Activated T-cell treated with anti-CD3 and anti-CD28 coated beads for 24 hours (primary cell): ENCODE measurements around the gene MACROD2.

Experiments
- DNase-seq: peaks from one replicate; pipeline ENCODE4 v3.0.0-alpha.2; 2020; ENCODE audit warnings: low read depth

Gene MACROD2

GRCh38 chr20:16028923-16029322 lies 2033.6 kb downstream of the MACROD2 start:
- no peak for DNase-seq

DNA sequence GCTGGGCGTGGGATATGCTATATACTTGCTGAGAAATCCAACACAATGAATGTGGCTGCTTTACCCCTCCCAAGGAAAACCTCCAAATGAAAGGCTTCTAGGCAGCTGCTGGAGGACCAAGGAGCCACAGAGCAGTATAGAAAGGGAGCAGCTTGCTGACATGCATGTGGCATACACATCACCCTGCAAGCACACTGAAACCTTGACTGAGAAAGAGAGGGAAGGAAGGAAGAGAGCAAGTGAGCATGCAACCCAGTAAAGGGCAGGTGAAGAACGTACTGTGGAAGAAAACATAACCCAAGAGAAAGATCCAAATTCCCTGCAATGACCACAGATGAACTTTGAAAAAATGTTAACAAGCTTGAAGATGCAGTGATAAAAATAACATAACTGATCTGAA lies 2034.9 kb downstream of the MACROD2 start:
- no peak for DNase-seq

GRCh38 chr20:16035576-16035975 lies 2040.3 kb downstream of the MACROD2 start:
- no peak for DNase-seq

DNA sequence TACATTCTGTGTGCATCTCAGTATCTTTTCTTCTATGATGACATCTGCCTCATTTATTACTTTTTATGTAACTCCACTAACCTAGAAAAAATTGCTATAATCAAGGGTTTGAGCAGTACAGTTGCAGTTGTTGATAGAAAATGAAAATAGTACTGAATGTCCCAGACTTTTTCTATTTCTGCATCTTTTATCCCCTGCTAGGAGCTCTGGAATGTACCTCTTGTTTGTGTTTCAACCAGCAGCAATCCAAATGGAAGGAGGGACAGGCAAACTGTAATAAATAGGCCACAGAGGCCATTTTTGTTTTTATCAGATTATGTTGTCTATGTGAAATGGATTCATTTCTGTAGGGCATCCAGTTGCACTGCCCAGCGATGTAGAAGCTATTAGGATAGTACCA lies 2041.0 kb downstream of the MACROD2 start:
- no peak for DNase-seq

DNA sequence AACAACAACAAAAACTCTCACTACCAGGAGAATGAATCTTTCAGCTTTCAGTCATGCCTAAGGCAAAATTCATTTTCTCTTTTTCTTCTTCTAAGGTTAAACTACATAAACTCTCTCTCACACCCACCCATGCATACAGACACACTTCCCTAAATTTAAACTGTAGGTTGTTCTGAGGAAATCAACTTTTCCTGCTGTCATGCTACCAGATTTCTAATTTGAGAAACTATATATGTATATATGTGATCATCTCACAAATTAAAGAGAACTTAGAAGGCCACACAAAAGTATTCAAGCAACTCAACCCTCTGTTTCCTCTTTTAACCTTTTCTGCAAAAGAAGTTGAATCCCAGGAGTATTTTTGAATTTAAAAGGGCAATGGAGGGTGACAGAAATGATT lies 2045.4 kb downstream of the MACROD2 start:
- no peak for DNase-seq

DNA sequence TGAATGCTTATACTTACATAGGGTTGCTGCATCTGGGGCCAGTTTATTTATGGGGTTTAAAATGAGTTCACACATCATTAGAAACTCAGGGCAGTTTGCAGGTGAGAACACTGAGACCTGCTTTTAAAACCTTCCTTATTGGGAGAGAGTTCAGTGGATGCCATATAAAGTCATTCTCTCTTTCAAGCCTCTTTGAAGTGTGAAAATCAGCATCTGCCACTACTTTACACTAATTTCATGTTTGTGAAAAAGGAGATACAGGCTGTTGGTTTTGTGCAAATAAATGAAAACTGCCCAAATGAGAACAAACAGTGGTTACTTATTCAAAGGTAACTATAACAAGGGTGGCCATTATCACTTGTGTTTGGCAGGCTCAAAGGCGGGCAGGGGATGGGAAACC lies 2047.4 kb downstream of the MACROD2 start:
- no peak for DNase-seq

- no peak for DNase-seq
Observed at GRCh38 chr20:16043931-16044330, 2048.6 kb downstream of the MACROD2 start.

DNA sequence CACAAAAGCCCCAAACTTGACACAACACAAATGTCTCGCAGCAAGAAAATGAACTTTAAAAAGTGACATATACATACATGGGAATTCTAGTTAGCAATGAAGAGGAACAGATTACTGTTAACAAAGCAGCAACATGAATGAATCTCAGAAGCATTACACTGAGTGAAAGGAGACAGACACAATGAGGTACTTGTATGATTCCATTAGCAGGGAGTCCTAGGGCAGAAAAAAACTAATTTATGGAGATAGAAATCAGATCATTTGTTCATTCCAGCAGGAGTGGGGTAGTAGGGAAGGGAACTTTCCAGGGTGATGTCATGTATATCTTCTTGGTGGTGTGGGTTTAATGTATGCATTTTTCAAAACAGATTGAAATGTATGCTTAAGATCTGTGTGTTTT lies 2053.6 kb downstream of the MACROD2 start:
- DNase-seq: no peak

- no peak for DNase-seq
Observed at GRCh38 chr20:16049529-16050093, 2054.3 kb downstream of the MACROD2 start.

GRCh38 chr20:16050366-16050765 lies 2055.1 kb downstream of the MACROD2 start:
- DNase-seq: no peak

DNA sequence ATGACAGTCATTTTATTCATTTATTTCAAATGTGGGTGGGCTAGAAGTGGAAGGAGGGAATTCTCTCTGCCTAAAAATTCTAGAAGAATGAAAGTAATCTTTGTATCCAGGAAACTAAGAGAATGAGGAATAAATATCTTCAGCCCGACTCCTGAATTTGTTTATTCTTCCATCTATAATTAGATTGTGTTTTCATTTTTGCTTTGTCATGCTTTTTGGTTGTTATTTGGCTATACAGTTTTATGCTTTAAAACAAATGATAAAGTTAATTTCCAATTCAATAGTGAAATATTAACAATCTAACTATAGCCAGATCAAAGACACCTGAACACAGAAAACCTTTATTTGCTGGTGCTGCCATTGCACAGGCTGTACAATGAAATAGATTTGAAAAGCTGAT lies 2056.7 kb downstream of the MACROD2 start:
- no peak for DNase-seq

DNA sequence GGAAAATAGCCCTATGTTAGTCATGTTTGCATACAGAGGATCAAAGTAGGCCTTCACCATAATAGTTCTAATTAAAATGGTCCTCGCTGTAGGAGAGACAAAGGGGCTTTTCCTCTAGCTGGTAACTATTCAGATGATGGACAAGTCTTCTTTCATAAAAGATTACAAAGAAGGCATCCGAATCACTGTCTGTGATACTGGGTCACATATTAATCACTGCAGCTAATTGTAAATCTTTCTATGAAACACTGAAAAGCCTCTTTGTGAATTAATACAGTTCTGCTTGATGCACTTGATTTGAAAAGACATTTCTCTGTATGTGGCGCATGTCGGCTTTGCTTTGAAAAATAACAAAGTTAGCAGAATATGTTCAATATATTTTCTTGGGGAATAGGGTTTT lies 2057.1 kb downstream of the MACROD2 start:
- no peak for DNase-seq

- DNase-seq: no peak
Observed at GRCh38 chr20:16054985-16055384, 2059.7 kb downstream of the MACROD2 start.

DNA sequence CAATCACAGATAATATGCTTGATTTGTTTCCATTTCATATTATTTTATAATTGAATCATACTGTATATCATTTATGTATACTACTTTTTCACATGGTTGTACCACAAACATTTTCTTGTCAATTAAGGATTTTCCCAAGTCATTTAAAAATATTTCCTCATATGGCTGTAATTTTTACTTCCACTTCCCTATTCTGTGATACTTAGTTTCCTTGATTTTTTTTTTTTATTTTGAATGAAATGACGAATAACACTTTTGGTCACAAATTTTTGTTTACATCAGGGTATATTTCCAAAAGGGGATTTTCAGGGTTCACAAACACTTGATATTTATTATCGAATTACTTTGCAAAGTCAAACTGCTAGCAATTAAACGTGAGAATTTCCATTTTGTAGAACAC lies 2062.3 kb downstream of the MACROD2 start:
- no peak for DNase-seq

GRCh38 chr20:16058268-16058667 lies 2063.0 kb downstream of the MACROD2 start:
- no peak for DNase-seq

- no peak for DNase-seq
Observed at GRCh38 chr20:16059841-16060240, 2064.5 kb downstream of the MACROD2 start.

- no peak for DNase-seq
Observed at GRCh38 chr20:16061351-16061750, 2066.0 kb downstream of the MACROD2 start.

- no peak for DNase-seq
Observed at GRCh38 chr20:16062661-16063581, 2067.6 kb downstream of the MACROD2 start.

DNA sequence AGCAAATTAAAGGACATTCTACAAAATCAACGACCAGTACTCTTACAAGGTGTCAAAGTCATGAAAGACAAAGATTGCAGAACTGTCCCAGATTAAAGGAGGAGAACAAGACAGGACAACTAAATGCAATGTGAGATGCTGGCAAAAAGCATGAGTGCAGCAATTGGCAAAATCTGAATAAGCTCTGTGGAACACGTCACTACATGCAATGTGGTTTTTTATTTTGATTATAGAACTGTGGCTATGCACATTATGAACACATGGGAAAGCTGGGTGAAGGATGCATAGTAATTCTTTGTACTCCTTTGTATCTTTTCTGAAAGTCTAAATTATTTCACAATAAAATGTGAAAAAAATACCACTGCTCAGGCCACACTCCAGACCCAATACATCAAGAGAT lies 2068.6 kb downstream of the MACROD2 start:
- DNase-seq: no peak

DNA sequence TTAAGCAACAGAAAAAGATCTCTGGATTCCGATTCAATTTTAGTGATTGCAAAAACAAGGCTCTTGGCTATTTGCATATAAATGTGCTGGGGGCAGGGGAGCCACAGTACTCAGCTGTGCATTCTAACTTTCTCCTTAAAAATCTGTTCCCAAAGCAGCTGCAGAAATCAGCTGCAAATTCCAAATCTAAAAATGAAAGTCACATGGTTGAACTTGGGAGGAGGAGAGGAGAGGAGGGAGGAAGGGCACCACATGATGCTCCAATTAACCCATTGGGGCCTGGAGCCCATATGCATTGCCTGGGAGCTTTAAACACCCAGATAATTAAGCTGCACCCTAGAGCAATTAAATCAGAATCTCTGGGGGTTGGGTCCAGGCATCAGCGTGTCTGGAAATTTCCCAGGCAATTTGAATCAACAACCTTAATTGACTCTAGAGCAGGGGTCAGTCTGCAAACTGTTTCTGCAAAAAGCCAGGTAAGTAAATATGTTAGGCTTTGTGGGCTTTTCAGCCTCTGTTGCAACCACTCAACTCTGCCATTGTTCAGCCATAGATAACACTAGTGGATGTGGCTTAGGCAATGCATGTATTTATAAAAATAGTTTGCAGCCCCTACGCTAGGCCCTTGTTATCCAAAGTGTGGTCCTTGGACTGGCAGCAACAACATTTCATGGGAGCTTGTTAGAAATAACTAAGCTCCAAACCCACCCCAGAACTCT lies 2069.8 kb downstream of the MACROD2 start:
- no peak for DNase-seq

DNA sequence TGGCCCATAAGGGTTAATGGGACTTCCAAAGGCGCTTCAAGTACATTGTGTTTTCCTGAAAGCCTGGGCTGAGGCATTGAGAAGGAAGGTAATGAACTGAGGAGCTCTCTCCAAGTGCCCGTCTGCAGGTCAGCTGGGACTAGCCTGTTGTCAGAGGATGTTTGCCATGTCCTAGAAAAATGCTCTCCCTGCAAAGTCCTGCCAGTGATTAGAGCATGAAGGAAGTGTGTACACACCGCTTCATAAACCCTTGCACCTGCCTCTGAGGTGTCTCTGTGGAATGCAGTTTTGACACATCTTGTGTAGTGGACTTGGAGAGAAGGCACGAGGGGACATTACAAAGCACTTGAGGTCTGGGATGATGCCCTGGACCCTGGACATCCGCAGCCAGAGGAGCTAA lies 2071.3 kb downstream of the MACROD2 start:
- no peak for DNase-seq

GRCh38 chr20:16069389-16070010 lies 2074.2 kb downstream of the MACROD2 start:
- DNase-seq: no peak

GRCh38 chr20:16072220-16072619 lies 2076.9 kb downstream of the MACROD2 start:
- no peak for DNase-seq
